Left cardiac atrium (tissue), 4 donors: ENCODE measurements around the gene SIGLEC7. TPM values are rescaled to one million over a fixed set of nuclear protein-coding genes. Genes with fewer than 3 reads are reported as not detected.

Experiments
- ATAC-seq, 2 donors: fragments of 200-7000 bp; cut with Tn5 transposase; one replicate each; pipeline ENCODE4 v1.9.1; 2020; ENCODE audit warnings: mild to moderate bottlenecking in 2 of 2, moderate library complexity in 2 of 2
- DNase-seq: peaks from one replicate; pipeline ENCODE4 v3.0.0-alpha.2; 2020
- intact Hi-C, 2 donors: fragments of 100-400 bp; cut with DNase I; formaldehyde crosslinking; loops; one replicate each; pipeline versions ENCODE4 v1.14.1 to v1.15.1; 2022 to 2023
- total RNA-seq, 2 donors: library from RNA; stranded (reverse); fragmentation: NEBNext Ultra II Directional; extraction: Animal tissue kit (Norgen Biotek cat#: 25700); gene quantifications; one replicate each; pipeline ENCODE4 v1.2.1, GENCODE V29; 2021
- donor health status: DM: no; HTN: yes; CAD: no.
- donor health status: DM: no; HTN: yes; CAD: no; lungs with severe emphysema.
- donor health status: DM: yes; HTN: yes; CAD: no.
- donor health status: Dilated cardiomyopathy.

Gene SIGLEC7
- total RNA-seq, 2 donors from 2014 or later: 1.6 to 2.2 TPM

- no peak for DNase-seq
- intact Hi-C loops: no loop called here
- ATAC-seq: no peak
These were observed 30.5 kb upstream of the SIGLEC7 start for GRCh38 chr19:51111606-51112005.

- intact Hi-C loops: no loop called here
- DNase-seq: no peak
- no peak for ATAC-seq
These were observed 27.9 kb upstream of the SIGLEC7 start for GRCh38 chr19:51114087-51114729.

- ATAC-seq (no peak), DNase-seq (no peak)
- intact Hi-C loops: no loop called here
These were observed 25.3 kb upstream of the SIGLEC7 start for GRCh38 chr19:51116736-51117286.

GRCh38 chr19:51119101-51119500, 23.0 kb upstream of the SIGLEC7 start:
- DNase-seq (no peak), ATAC-seq (no peak)
- intact Hi-C loops: no loop called here

GRCh38 chr19:51119611-51120010, 22.5 kb upstream of the SIGLEC7 start:
- no peak for DNase-seq
- no peak for ATAC-seq
- intact Hi-C loops: no loop called here

- DNase-seq (no peak), ATAC-seq (no peak)
- intact Hi-C loops: no loop called here
These were observed 21.9 kb upstream of the SIGLEC7 start for GRCh38 chr19:51120160-51120559.

- no peak for ATAC-seq
- no peak for DNase-seq
These were observed 20.8 kb upstream of the SIGLEC7 start for GRCh38 chr19:51121257-51121656.

GRCh38 chr19:51122112-51122981, 19.8 kb upstream of the SIGLEC7 start:
- no peak for DNase-seq
- ATAC-seq: peak in 1 of 2 donors; percentile 30
- intact Hi-C loops: no loop called here

More at GRCh38 chr19:51121257-51121656, 20.8 kb upstream of the SIGLEC7 start:
- intact Hi-C loops: no loop called here

GRCh38 chr19:51123381-51123800, 18.7 kb upstream of the SIGLEC7 start:
- ATAC-seq (peak in 1 of 2 donors; percentile 27), DNase-seq (no peak)
- intact Hi-C loops: no loop called here

GRCh38 chr19:51123802-51124201, 18.3 kb upstream of the SIGLEC7 start:
- intact Hi-C loops: no loop called here
- ATAC-seq: no peak
- no peak for DNase-seq

- no peak for ATAC-seq
- intact Hi-C loops: no loop called here
- no peak for DNase-seq
These were observed 17.9 kb upstream of the SIGLEC7 start for GRCh38 chr19:51124216-51124615.

GRCh38 chr19:51124729-51125128, 17.4 kb upstream of the SIGLEC7 start, which contains the start of gene SIGLEC9:
SIGLEC9 (plus strand) TSS chr19:51124906; CDS start chr19:51124975, 69 bp downstream.
- peak; percentile 67 for DNase-seq
- intact Hi-C loops: no loop called here
- ATAC-seq: peak; percentile 46 to 51

GRCh38 chr19:51125421-51126075, 16.6 kb upstream of the SIGLEC7 start:
- intact Hi-C loops: no loop called here
- no peak for ATAC-seq
- DNase-seq: no peak

- ATAC-seq: no peak
- no peak for DNase-seq
- intact Hi-C loops: no loop called here
These were observed 15.1 kb upstream of the SIGLEC7 start for GRCh38 chr19:51127032-51127431.

- peak; percentile 53 for DNase-seq
- ATAC-seq: peak; percentile 13 to 45
- intact Hi-C loops: no loop called here
These were observed 14.3 kb upstream of the SIGLEC7 start for GRCh38 chr19:51127755-51128154.

- DNase-seq: no peak
- ATAC-seq: no peak
- intact Hi-C loops: no loop called here
These were observed 13.9 kb upstream of the SIGLEC7 start for GRCh38 chr19:51128227-51128626.

- no peak for DNase-seq
- no peak for ATAC-seq
- intact Hi-C loops: no loop called here
These were observed 12.4 kb upstream of the SIGLEC7 start for GRCh38 chr19:51129716-51130115.

- DNase-seq (peak; percentile 71), ATAC-seq (peak; percentile 54 to 67)
- intact Hi-C loops: no loop called here
These were observed 10.1 kb upstream of the SIGLEC7 start for GRCh38 chr19:51131780-51132680.

GRCh38 chr19:51135004-51135403, 7.1 kb upstream of the SIGLEC7 start:
- DNase-seq (no peak), ATAC-seq (no peak)
- intact Hi-C loops: no loop called here
